ENCODE results near the gene ADAP1. TPM values are rescaled to one million over a fixed set of nuclear protein-coding genes. Genes with fewer than 3 reads are reported as not detected.

The ADAP1 gene
- total and polyA plus RNA-seq, 2 of the 8 experiments (the other 6 are each of a cell fraction or from before 2014, with no cell fraction given), result 5.8 to 6.1 TPM

GRCh38 chr7:935874-936385, 18.6 kb downstream of the ADAP1 start:
- no peak overlapping the region for H2AFZ ChIP-seq (ENCODE audit: low read length)
- H3K9ac ChIP-seq (replicated peaks in 1 of 4; ENCODE audit: extremely low read depth in 1 of 4, low read depth in 3 of 4, low read length in 3 of 4), result no peak overlapping the region; a peak in 1 of 7 replicates
- H3K18ac ChIP-seq (ENCODE audit: extremely low read depth, low read length), result no peak overlapping the region
- H2BK12ac ChIP-seq (ENCODE audit: low read depth, low read length), result no peak overlapping the region
- TF ChIP-seq NRF1 (IDR thresholded peaks at IDR 0.05; ENCODE audit: low read depth, low read length) (no peak), MAFK (IDR thresholded peaks at IDR 0.05; ENCODE audit: low read depth, low read length) (no peak)
- H3K4me2 ChIP-seq (ENCODE audit: insufficient read depth in 1 of 2, low read depth in 2 of 2, low read length in 2 of 2), result no peak overlapping the region
- H3K23me2 ChIP-seq (ENCODE audit: low read depth, low read length), result no peaks in the 10 kb centered on the region
- H3K79me2 ChIP-seq (ENCODE audit: control insufficient read depth in 1 of 2, insufficient read depth in 2 of 2, low read length in 2 of 2), result no peaks in the 10 kb centered on the region
- H2BK5ac ChIP-seq (ENCODE audit: low read depth, low read length), result no peak overlapping the region
- no peak overlapping the region for H3K23ac ChIP-seq (ENCODE audit: insufficient read length)
- DNase-seq (ENCODE audit: low read depth in 1 of 2, low spot score in 2 of 2) (no peak), FAIRE-seq (no peak)
- H3K9me3 ChIP-seq (ENCODE audit: insufficient read depth in 2 of 2, low read depth in 1 of 2, low read length in 1 of 2), result no peaks in the 10 kb centered on the region
- no peak overlapping the region for H3K4me3 ChIP-seq (ENCODE audit: extremely low read depth in 1 of 4, insufficient read depth in 2 of 4, low read depth in 3 of 4, low read length in 4 of 4)
- no peak overlapping the region for H4K91ac ChIP-seq (replicated peaks; ENCODE audit: insufficient read length, low read length)
- H2BK120ac ChIP-seq (replicated peaks; ENCODE audit: low read depth, low read length), result no peak overlapping the region
- no peak overlapping the region for H4K5ac ChIP-seq (ENCODE audit: insufficient read length, low read depth, low read length)
- no peaks in the 10 kb centered on the region for H3K27me3 ChIP-seq (replicated peaks in 1 of 4; ENCODE audit: control insufficient read depth in 3 of 4, extremely low read depth in 1 of 4, insufficient read depth in 3 of 4, low read length in 3 of 4)
- H3K27ac ChIP-seq (ENCODE audit: low read depth, low read length), result no peak overlapping the region
- ChIA-PET POLR2A (ENCODE audit: partially characterized antibody) (interaction anchor here (0.7 to 1.1 kb wide), 3 partner anchors 10 to 30 kb away, joined by 3 read pairs; no protein-coding TSS in a partner anchor), CTCF (ENCODE audit: partially characterized antibody) (interaction anchor here (1.1 kb wide), 1 partner anchor 35 kb away, joined by 3 read pairs; no protein-coding TSS in a partner anchor)
- H3K4ac ChIP-seq (replicated peaks; ENCODE audit: insufficient read length, low read depth, low read length), result no peak overlapping the region
- H3K56ac ChIP-seq (replicated peaks; ENCODE audit: insufficient read length, low read depth, low read length), result no peak overlapping the region
- H4K8ac ChIP-seq (ENCODE audit: extremely low read depth, insufficient read depth, low read length), result no peak overlapping the region
- WGBS, 2 experiments (ENCODE audit: extremely low coverage in 1 of 2, insufficient coverage in 1 of 2, insufficient read length in 1 of 2, insufficient replicate concordance in 2 of 2, low coverage in 1 of 2, low lambda C conversion rate in 2 of 2, missing lambda C conversion rate in 1 of 2), result 92% methylated on average over 28 of the region's 28 CpGs; no CpG with 5 or more reads in 1 of the 2 experiments
- H2BK15ac ChIP-seq (ENCODE audit: low read length), result no peak overlapping the region
- H2BK20ac ChIP-seq (ENCODE audit: low read length), result no peak overlapping the region
- H4K20me1 ChIP-seq (replicated peaks in 1 of 2; ENCODE audit: control insufficient read depth in 1 of 2, insufficient read depth in 2 of 2, low read length in 2 of 2), result no peaks in the 10 kb centered on the region
- H3K4me1 ChIP-seq (replicated peaks in 1 of 4; ENCODE audit: control insufficient read depth in 3 of 4, insufficient read depth in 4 of 4, low read length in 3 of 4), result no peaks in the 10 kb centered on the region; a peak in 3 of 7 replicates
- H3K79me1 ChIP-seq (ENCODE audit: low read depth, low read length), result no peaks in the 10 kb centered on the region
- H2AK5ac ChIP-seq (ENCODE audit: low read depth, low read length), result no peak overlapping the region
- no peak overlapping the region for H3K14ac ChIP-seq (ENCODE audit: insufficient read length)
- H3K36me3 ChIP-seq (ENCODE audit: control insufficient read depth in 2 of 4, insufficient read depth in 4 of 4, low read length in 3 of 4), result no peaks in the 10 kb centered on the region
